Ureter (tissue), 1 donor: ENCODE measurements around the gene GSN. TPM values are rescaled to one million over a fixed set of nuclear protein-coding genes. Genes with fewer than 3 reads are reported as not detected.

ENCODE experiments used
- DNase-seq: peaks from one replicate; pipeline ENCODE4 v3.0.0-alpha.2; 2020; ENCODE audit warnings: low spot score
- total RNA-seq: library from RNA; stranded (reverse); gene quantifications from one replicate; pipeline ENCODE4 v1.2.4, GENCODE V29; 2023
- donor health status: DM: yes; HTN: yes; CAD: no.

Gene GSN
- total RNA-seq, 1 donor from 2014 or later: 510 TPM

DNA sequence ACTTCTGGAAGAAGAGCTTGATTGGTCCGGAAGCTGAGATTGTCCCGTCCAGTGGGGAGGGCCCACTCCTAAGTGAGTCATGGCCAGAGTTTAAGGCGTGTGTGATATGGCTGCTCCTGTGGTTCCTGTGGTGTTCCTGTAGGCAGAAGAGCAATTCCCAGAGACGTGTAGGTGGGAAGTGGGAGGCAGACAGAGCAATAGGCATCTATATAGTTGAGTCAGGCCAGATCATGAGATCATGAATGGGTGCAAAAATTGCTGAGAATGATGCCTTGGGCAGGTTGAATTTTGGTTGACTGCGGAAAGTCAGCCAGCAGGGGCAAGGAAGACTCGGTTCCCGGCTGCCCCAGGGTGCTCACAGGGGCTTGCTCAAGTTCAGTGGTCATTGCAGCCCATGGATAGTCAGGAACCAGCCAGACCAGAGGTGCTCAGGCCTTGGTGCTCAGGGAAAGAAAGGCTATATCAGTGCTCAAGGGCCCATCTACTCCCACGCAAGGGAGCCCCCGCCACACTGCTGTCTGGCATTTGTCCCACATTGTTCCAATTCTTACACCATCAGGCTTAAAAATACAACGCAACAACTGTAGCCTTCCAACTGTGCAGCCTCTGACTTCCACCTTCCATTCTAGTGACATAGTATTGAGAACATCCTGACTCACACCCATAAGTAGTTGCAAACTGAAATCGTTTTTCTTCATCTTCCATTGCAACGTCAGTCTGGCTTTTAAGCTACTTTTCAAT lies 21.0 kb upstream of the GSN start:
- DNase-seq: no peak

DNA sequence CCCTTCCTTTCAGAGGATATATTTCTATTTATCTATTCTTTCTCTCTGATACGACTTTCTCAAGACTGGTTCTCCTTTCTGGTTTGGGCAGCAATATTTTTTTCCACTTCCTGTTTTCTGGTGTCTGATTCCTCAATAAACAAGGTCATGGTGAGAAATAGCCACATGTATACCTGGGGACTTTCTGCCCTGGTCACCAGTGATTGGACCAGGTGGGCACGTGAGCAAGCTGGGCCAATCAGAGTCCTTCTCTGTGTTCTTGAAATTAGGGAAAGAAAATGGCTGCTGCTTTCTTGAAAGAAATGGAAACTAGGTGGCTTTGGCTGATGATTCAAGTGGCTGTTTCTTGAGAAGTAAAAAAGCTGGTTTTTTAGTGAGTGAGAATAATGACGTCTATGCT lies 18.4 kb upstream of the GSN start:
- DNase-seq: no peak

DNA sequence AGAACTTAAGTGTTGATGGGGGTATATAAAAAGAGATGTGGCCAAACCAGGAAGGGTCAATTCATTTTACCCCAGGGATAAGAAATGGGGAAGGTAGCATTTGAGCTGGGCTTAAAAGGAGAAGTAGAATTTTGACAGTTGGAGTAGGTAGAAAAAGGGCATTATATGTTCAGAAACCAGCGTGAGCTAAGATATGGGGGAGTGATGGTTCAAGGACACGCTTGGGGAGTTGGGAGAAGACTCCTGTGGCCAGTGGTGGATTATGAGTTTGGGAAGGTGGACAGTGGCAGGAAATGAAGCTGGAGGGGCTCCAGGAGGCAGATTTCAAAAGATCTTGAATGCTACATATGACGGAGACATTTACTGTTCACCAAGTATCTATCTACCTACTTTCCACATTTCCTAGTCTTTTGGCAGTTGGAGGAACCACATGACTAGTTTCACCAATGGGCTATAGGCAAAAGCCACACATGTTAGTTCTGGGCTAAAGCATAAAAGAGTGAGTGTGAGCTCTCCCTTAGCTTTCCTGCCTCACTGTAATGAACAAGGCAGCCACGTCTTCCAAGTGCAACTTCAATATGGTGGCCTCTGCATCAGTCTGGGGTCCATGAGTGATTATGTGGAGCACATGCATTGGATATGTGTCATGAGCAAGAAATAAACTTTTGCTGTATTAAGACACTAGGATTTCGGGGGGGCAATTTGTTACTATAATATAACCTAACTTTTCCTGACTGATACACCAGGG lies 15.7 kb upstream of the GSN start:
- DNase-seq: no peak

- DNase-seq: no peak
Observed at GRCh38 chr9:121253162-121253561, 14.8 kb upstream of the GSN start.

DNA sequence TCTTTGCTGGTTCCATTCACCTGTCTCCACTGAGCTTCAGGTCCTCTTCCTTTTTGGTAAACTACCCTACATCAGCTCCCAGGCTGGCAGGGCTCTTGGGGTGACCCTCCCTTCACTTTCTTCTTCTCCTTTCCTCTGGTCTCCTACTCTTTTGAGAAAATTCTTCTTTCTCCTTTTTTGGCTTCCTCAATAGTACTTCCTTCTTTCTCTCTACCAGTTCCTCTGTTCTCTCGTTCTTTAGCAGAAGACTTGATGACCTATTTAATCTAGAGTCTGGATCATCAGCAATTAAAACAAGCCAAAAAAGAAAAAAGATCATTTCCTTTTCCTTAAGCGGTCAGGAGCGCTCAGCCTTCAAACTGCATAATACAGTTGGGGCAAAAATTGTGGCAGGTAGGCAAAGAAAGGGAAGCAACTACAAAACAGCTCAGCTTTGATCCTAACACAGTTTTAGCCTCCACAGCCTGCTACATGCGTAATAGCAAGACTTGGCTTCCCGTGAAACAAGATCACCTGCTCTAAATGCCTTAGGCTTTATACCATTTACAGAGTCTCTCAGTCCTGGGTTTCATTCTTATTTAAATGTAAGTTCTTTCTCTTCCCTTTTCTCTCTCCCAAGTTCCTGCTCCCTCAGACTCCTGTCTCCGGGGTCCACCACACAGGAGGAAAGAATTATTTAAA lies 14.0 kb upstream of the GSN start:
- DNase-seq: no peak

- DNase-seq: no peak
Observed at GRCh38 chr9:121259498-121259897, 8.5 kb upstream of the GSN start.

DNA sequence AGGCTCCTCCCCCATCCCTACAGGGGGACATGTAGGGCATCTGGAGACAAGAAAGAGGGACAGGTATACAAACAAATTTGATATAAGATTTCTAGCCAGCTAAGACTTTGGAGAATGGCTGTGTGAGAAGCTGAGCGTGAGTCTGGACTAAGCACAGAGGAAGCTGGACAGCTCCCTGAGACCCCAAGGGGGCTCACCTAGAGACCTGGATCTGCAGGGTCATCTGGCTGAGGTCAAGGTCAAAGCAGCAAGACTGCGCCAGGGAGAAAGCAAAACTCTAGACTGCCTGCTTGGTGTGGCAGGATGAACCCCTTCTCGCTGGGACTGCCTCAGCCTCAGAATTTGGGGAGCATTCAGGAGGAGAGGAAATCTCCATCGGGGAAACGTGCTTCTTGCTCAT lies 8.0 kb upstream of the GSN start:
- DNase-seq: no peak

DNA sequence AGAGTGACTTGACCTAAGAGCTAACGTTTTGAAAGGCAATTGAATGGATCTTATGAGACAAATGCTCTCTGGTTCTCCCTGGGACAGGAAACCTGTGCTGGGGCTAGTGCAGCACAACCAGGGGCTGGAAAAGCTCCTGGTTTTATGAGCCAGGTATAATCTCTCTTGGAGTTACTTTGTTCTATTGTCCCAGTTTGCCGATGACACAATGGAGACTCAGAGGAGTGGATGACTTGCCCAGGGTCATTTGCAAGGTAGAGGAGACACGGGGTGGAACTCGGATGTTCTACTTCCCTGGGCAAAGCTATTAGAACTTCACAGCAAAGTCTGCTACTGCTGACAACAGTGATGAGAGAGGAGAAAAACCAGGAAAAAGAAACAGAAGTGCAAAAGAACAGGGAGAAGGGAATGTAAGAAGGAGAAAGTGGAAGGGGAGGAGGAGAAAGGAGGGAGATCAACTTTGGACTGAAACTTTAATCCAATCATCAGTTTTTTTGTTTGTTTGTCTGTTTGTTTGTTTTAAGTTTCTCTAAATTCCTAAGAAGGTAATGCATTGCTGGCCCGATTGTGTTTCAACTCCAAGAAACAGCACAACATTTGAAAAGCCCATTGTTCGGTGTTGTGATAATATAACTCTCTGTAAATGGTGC lies 7.4 kb upstream of the GSN start:
- DNase-seq: no peak

DNA sequence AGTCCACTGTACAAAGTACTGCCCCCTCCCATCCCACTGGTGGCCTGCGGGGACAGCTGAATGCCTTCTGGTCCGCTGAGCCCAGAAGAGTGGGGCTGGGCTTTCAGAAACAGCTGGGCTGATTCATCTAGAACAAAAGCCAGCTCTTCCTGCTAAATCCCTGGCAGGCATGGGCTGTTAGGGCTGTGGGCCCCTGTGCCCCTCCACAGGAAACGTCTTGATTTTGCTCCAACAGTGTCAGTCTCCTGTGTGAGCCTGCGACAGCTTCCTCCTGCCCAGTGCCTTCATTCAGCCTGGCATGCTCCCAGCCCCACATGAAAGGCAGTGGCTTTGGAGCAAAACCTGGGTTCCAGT lies 6.9 kb upstream of the GSN start:
- DNase-seq: no peak

DNA sequence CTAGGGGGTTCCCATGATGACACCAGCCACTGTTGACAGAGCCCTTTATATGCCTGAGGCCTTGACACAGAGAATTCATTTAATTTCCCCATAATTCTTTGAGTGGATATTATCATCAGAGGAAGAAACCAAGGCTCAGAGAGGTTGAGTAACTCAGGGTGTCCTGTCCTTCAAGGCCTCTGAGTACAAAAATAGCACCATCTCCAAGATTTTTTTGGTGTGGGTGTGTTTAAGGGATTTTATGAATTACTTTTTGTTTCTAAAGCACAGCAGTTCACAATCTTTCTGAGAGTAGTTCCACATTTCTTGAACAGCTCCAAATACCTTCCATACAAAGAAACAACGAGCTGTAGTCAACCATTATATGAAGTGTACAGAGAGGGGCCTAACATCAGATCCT lies 6.2 kb upstream of the GSN start:
- DNase-seq: no peak

GRCh38 chr9:121262423-121262822 lies 5.5 kb upstream of the GSN start:
- no peak for DNase-seq

GRCh38 chr9:121262953-121263352 lies 5.0 kb upstream of the GSN start:
- no peak for DNase-seq

GRCh38 chr9:121266356-121266755 lies 1.6 kb upstream of the GSN start:
- DNase-seq: no peak

DNA sequence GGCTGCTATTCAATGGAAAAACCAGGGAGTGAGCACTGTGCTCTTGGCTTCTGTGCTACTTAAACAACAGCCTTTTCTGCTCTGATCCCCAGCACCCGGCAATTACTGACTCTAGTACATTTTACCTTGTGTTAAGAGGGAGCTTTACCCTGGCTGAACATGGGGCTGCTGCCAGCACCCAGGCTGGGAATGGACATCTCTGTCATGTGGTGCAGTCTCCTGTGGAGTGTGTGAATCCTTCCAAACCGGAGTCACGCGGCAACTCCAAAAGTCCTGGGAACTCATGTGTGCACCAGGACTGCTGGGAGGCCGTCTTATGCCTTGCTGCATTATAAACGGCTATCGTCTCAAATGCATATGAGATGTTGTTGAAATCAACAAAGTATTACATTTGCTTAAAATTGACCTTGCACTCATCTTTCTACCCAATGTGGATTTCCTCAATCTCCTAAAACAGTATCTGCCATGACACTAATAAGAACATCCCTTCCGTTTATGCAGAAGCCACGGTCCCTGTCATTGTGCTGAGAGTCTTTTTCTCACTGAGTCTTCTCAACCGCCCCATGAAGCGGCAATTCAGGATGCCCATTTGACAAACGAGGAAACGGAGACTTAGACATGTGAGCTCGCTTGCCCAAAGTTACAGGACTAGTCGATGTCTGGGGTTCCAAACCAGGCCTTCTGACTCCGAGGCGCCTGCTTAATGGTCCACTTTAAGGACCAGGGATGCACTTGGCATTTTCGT lies 884 bp upstream of the GSN start:
- no peak for DNase-seq

DNA sequence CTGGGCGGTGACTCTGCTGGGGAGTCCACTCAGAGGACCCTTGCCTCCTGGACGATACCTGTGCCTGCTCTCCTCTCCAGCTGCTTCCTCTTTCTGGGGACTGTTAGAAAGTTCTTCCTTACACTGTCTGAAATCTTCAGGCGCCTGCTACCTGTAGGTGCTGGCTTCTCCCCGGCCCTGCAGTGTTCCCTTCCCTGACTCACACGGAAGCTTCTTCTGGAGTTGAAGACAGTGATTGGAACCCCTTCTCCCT lies 562 bp downstream of the GSN start:
- DNase-seq: no peak

DNA sequence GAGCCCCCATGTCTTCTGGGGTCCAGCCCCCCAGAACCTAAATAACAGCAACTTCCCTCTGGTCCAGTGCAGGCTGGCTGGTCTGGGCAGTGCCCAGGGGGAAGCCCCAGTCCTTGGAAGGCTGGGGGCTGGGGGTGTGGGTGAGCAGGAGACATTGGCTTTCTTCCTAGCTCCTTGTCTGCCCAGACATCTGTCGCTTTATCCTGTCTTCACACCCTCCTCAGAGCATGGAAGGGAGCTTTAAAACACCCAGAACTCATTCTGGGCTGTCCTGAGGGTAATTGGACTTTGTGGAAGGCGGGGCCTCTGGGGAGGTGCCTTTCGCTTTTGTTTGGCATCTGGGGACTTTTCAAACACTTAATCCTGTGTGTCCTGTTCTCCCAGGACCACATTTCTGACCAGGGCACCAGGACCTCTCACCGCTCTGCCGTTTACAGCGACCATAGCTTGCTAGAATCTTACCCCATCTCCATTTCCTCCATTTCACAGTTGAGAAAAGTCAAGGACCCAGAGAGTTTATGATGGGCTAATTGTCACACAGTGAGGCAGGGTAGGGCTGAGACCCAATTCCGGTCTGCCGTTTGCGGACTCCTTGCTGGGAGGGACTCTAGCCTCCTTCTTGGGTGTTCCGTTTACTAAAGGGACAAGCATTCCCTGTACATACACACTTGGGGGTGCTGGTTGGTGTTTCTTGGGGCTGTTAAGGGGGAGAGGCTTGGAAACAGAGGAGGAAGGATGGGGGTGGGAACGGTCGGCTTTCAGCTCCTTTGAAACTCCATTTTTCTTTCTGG lies 1.1 kb downstream of the GSN start:
- no peak for DNase-seq

DNA sequence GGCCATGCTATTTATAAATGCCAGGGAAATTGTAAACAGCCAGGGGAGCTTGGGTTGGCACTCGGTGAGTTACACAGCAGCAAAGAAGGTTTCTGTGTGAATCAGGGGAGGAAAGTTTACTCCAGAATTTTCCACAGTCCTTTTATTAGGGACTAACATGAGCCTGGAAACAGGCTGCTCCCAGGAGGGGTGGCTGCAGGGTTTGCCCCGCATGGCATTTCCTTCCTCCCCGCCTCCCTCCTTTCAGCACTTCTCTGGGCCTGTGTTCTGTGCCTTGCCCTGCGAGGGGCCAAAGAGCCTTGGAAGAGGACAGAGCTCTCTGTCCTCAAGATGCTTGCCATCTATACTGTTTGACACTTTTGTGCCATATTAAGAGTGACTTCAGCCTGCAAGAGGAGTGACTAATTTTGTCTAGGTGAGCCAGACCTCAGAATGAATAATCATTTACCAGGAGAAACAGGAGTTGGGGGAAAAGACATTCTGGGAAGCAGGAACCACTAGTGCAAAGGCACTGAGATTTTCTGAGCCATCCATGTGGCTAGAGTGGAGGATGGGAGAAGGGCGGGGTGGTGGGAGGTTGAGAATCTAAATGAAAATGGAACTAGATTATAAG lies 1.8 kb downstream of the GSN start:
- DNase-seq: no peak

- DNase-seq: no peak
Observed at GRCh38 chr9:121271368-121272341, 3.7 kb downstream of the GSN start.

DNA sequence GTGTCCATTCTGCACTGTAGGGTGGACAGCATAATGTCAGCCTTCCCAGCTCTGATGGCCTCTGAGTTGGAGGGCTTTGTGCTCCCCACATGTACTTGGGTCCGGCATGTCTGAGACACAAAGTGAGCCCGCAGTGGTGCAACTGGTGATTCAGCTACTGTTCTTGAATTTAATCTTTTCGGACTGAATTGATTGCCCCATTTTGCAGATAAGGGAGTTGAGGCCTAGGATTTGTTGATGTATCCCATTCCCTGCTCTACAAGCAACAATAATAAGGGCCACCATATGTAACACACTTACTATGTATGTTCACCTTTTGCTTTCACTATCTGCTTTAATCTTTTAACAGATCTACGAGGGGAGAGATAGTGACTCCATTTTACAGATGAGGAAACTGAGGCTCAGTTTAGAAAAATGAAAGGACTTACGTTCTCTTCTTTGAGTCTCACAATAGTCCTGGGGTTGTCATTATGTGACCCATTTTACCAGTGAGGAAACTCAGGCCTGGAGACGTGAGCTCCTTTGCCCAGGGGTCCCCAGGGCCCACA lies 4.5 kb downstream of the GSN start:
- no peak for DNase-seq
